ENCODE measurements around the gene TNNT3.

Gene TNNT3

DNA sequence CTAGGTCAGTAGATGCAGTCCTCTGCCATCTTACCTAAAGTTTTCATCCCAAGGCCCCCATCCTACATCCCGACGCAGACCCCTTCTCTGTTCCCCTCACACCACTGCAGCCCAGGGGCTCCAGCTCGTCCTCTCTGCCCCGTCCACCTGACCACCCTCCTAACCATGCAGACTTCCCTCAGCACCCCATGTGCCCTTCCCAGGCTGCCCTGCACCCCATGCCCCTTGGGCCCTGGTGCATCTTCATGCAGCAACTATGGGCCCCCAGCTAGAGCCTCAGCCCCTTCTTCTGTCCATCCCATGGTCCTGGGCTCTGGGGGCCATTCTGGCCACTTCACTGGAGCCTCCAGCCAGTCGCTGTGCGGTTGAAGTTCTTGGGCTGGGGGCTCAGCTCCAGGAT lies 30.7 kb upstream of the TNNT3 start:
- Histone ChIP-seq H3K9ac (ENCODE audit: low read depth, low read length) (no peak overlapping the region), H3K4me1 (ENCODE audit: insufficient read depth, low read length) (no peaks in the 10 kb centered on the region), H3K9me3 (ENCODE audit: control insufficient read depth, insufficient read depth, low read length) (no peaks in the 10 kb centered on the region), H3K36me3 (ENCODE audit: insufficient read depth, low read length) (no peaks in the 10 kb centered on the region)

DNA sequence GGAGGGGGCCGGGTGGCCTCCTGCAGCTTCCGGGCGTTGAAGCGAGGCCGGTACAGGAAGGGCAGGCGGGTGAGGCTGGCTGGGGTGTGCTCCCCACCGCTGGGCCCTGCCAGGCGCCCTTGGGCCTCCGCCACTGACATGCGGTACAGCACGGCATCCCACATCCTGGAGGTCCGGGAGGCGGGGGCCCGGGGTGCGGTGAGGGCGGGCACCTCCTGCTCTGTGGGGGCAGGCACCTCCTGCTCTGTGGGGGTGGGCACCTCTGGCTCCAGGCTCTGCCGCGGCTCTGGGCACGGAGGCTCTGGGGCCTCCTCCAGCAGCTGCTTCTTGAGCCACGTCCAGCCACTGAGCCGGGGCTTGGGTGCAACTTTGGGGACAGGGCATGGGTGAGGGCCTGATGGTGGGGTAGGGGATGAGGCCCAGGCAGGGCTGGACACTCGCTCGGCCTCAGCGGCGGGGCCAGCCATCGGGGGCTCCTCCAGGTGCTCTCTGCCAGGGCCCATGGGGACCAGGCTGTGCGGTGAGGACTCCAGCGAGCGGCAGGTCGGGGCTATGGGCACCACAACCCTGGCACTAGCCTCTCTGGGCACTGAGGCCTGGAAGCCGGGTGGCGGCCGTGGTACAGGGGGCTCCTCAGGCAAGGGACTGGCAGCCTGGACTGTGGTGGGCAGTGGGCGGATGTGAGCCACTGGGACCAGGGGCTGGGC lies 30.1 kb upstream of the TNNT3 start:
- H3K36me3 ChIP-seq (ENCODE audit: insufficient read depth, low read length) = no peaks in the 10 kb centered on the region
- H3K9me3 ChIP-seq (ENCODE audit: control insufficient read depth, insufficient read depth, low read length) = no peaks in the 10 kb centered on the region
- no peaks in the 10 kb centered on the region for H3K4me1 ChIP-seq (ENCODE audit: insufficient read depth, low read length)
- H3K9ac ChIP-seq (ENCODE audit: low read depth, low read length) = no peak overlapping the region

DNA sequence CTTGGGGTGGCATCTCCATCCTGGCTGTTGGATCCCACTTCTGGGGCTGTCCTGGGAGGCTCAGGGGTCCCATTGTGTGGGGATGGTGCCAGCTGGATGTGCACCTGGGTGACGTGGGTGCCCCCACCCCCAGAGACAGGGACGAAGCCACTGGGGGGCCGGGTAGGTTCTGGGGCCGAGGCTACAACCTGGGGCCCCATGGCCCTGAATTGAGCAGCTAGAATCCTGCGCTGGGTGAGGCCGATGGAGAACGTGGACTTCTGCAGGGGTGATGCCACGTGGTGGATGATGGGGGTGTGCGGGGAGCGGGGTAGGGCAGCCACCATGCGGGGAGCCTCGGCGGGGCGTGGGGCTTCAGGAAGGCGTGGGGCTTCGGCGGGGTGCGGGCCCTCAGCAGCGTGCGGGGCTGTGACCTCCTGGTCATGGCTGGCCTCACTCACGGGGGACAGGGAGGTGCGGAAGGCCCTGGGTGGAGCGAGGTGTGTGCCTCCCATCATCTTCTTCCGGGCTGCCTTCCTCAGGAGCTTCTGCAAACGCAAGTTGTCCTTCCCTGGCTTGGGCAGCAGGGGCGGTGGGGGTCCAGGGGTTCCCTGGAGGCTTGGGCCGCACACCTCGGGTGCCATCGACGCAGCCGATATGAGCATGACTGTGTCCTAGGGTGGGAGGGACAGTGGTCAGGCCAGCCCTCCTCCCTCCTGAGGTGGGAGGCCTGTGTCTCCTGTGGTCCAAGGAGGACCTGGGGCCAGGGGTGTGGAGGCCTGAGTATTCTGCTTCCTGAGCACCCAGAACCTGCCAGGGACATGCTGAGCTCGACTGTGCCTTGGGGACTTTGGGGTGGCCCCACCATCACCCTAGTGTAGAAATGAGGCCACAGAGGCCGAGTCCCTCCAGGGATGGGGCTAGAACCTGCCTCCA lies 29.3 kb upstream of the TNNT3 start:
- no peak overlapping the region for H3K9ac ChIP-seq (ENCODE audit: low read depth, low read length)
- no peaks in the 10 kb centered on the region for H3K4me1 ChIP-seq (ENCODE audit: insufficient read depth, low read length)
- H3K9me3 ChIP-seq (ENCODE audit: control insufficient read depth, insufficient read depth, low read length) = no peaks in the 10 kb centered on the region
- no peaks in the 10 kb centered on the region for H3K36me3 ChIP-seq (ENCODE audit: insufficient read depth, low read length)

DNA sequence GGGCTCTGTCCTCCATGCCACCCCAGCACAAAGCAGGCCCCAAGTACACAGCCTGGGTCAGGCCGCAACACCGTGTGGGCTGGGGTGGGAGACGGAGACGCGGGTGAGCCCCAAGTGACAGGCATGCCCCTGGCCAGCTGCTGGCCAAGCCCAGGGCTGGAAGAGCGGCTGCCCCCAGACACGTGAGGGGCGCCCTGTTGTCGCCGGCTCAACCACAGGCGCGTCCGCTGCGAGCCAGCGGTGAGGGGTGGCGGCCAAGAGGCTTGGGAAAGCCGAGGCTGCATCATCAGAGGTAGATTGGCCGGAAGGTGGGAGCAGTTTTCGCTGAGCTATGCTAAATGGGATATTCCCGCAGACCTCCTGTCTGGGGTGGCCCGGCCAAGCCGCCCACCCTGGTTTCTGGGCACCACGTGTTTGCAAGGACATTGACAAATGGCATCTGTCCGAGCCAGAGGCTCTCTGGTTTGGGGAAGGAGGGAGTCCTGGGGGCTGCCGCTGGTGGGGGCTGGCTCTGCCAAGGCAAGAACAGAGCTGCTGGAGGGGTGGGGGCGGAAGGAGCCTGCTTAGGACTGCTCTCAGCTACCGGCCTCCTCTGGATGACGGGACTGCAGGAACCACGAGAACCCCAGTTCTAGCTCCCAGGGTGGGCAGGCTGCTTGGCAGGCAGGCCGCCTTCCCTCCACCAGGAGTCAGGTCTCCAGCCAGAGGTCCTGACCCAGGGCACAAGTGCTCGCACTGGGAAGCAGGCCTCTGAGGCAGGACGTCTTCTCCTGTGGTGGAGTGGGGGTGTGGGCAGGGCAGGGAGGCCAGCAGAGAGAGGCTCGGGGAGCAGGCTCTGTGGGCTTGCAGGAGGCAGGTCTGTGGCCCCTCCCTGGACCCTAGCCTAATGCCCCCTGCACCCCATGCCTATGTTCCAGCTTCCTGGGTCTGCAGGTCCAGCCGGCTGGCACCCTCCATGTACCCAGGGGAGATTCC lies 28.4 kb upstream of the TNNT3 start:
- H3K9me3 ChIP-seq (ENCODE audit: control insufficient read depth, insufficient read depth, low read length) = no peaks in the 10 kb centered on the region
- no peak overlapping the region for H3K9ac ChIP-seq (ENCODE audit: low read depth, low read length)
- no peaks in the 10 kb centered on the region for H3K36me3 ChIP-seq (ENCODE audit: insufficient read depth, low read length)
- no peaks in the 10 kb centered on the region for H3K4me1 ChIP-seq (ENCODE audit: insufficient read depth, low read length)

DNA sequence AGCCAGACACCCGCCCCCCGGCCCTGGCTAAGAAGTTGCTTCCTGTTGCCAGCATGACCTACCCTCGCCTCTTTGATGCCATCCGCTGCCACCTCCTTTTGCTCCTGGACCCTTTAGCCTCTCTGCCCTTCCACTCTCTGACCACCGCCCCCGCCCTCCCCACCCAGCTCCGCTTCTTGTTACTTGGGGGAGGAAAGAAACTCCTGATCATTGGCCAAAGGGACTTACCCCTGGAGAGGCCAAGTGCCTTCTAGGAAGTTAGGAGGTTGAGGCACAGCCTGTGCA lies 27.7 kb upstream of the TNNT3 start, which contains the start of gene PRR33:
Gene PRR33, minus strand, starts transcription at position 65 of the 285 bp plus-strand sequence. CDS start 1,311 bp downstream, outside the sequence.
- Histone ChIP-seq H3K9ac (ENCODE audit: low read depth, low read length) (no peak within 1 kb of the TSS), H3K36me3 (ENCODE audit: insufficient read depth, low read length) (no peaks in the 10 kb centered on the region), H3K9me3 (ENCODE audit: control insufficient read depth, insufficient read depth, low read length) (no peaks in the 10 kb centered on the region), H3K4me1 (ENCODE audit: insufficient read depth, low read length) (no peaks in the 10 kb centered on the region)

DNA sequence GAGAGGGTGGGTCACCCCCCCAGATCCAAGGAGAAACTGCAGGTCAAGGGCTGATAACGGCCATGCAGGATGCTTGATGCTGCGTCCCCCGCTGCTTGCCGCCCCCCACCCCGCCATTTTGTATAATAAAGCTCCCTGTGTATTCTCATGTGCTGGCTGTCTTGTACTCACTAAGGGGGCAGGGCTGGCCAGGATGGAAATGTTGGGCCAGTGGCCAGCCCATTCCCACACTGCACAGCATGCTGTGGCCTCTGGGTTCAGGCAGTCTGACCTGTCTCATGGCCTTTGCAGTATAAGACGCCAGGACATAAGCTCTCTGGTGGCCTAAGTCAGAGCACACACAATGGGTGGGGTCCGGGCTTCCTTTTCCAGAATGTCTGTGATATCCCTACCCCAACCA lies 27.4 kb upstream of the TNNT3 start:
- H3K36me3 ChIP-seq (ENCODE audit: insufficient read depth, low read length) = no peaks in the 10 kb centered on the region
- no peaks in the 10 kb centered on the region for H3K4me1 ChIP-seq (ENCODE audit: insufficient read depth, low read length)
- no peak overlapping the region for H3K9ac ChIP-seq (ENCODE audit: low read depth, low read length)
- H3K9me3 ChIP-seq (ENCODE audit: control insufficient read depth, insufficient read depth, low read length) = no peaks in the 10 kb centered on the region

DNA sequence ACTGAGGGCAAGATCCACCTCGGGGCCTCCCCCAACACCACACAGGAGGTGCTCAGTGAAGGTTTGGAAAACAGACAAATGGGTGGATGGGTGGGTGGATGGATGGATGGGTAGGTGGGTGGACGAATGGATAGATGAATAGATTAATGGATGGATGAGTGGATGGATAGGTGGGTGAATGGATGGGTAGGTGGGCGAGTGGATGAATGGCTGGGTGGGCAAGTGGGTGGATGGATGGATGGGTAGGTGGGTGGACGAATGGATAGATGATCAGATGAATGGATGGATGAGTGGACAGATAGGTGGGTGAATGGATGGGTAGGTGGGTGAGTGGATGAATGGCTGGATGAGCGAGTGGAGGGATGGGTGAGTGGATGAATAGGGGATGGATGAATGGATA lies 26.9 kb upstream of the TNNT3 start:
- Histone ChIP-seq H3K9me3 (ENCODE audit: control insufficient read depth, insufficient read depth, low read length) (no peaks in the 10 kb centered on the region), H3K9ac (ENCODE audit: low read depth, low read length) (no peak overlapping the region), H3K4me1 (ENCODE audit: insufficient read depth, low read length) (no peaks in the 10 kb centered on the region), H3K36me3 (ENCODE audit: insufficient read depth, low read length) (no peaks in the 10 kb centered on the region)

DNA sequence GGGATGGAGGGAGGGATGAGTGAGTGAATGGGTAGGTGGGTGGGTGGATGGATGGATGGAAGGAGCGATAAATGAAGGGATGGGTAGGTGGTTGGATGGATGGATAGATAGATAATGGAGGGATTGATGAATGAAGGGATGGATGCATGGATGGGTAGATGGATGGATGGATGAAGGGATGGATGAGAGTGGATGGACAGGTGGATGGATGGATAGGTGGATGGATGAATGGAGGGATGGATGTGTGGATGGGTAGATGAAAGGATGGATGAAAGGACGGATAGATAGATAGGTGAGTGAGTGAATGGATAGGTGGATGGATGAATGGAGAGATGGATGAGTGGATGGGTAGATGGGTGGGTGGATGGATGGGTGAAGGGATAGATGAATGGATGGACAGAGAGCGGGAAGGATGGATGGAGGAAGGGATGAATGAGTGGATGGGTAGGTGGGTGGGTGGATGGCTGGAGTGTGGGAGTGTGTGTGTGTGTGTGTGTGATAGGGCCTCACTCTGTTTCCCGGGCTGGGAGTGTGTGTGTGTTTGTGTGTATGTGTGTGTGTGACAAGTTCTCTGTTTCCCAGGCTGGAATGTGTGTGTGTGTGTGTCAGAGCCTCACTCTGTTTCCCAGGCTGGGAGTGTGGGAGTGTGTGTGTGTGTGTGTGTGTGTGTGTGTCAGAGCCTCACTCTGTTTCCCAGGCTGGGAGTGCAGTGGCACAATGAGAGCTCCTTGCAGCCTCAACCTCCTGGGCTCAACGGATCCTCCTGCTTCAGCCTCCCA lies 25.7 kb upstream of the TNNT3 start:
- H3K36me3 ChIP-seq (ENCODE audit: insufficient read depth, low read length) = no peaks in the 10 kb centered on the region
- no peaks in the 10 kb centered on the region for H3K4me1 ChIP-seq (ENCODE audit: insufficient read depth, low read length)
- no peaks in the 10 kb centered on the region for H3K9me3 ChIP-seq (ENCODE audit: control insufficient read depth, insufficient read depth, low read length)
- H3K9ac ChIP-seq (ENCODE audit: low read depth, low read length) = no peak overlapping the region

DNA sequence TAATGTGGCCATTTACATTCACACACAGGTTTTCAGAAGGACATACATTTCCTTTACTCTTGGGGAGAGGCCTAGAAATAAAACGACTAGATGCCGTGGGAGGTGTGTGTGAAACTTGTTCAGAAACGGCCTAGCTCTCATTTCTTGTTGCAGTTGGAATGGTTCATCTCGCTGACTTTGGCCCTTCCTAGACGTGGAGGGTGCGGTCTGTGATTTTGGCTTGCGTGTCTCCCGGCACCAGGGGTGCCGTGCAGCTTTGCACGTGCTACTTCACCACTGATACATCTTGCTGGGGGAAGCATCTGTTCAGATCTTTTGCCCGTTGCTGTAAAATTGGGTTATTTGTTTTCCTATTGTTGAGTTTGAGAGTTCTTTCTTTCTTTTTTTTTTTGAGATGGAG lies 24.7 kb upstream of the TNNT3 start:
- H3K9me3 ChIP-seq (ENCODE audit: control insufficient read depth, insufficient read depth, low read length) = no peaks in the 10 kb centered on the region
- H3K4me1 ChIP-seq (ENCODE audit: insufficient read depth, low read length) = no peaks in the 10 kb centered on the region
- H3K36me3 ChIP-seq (ENCODE audit: insufficient read depth, low read length) = no peaks in the 10 kb centered on the region
- no peak overlapping the region for H3K9ac ChIP-seq (ENCODE audit: low read depth, low read length)

DNA sequence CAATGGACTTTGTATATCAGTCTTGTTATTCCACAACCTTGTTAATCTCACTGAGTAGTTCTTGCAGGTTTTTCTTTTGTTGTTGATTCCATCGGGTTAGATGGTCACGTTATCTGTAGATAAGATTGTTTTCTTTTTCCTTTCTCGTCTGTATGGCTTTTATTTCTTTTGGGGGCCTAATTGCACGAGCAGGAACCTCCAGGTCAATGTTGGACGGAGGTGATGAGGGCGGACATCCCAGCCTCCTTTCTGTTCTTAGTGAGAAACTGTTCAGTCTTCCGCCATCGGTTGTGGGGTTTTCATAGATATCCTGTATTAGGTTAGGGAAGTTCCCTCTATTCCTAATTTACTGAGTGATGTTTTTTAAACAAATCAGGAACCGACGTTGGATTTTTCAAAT lies 23.0 kb upstream of the TNNT3 start:
- Histone ChIP-seq H3K9me3 (ENCODE audit: control insufficient read depth, insufficient read depth, low read length) (no peaks in the 10 kb centered on the region), H3K9ac (ENCODE audit: low read depth, low read length) (no peak overlapping the region), H3K36me3 (ENCODE audit: insufficient read depth, low read length) (no peaks in the 10 kb centered on the region), H3K4me1 (ENCODE audit: insufficient read depth, low read length) (no peaks in the 10 kb centered on the region; the same call in 1 of the 2 replicates)

DNA sequence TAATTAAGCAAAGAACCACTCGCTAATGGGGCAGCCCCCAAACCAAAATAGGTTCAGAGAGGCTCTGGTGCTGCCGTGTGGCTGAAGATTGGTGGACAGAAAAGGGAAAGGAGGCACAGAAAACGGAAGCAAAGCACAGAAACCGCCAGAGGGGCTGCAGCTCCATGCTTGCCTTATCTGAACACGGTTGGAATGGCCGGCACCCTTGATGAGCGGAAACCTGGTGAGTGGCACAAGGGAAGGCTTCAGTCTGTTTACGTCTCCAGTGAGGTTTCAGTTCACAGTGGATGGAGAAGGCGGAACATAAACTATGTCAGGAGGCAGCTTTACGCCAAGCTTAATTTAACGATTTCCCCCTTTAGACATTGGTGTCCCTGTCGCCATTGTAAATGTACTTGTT lies 22.6 kb upstream of the TNNT3 start:
- Histone ChIP-seq H3K36me3 (ENCODE audit: insufficient read depth, low read length) (no peaks in the 10 kb centered on the region), H3K4me1 (ENCODE audit: insufficient read depth, low read length) (no peaks in the 10 kb centered on the region; the same call in 1 of the 2 replicates), H3K9me3 (ENCODE audit: control insufficient read depth, insufficient read depth, low read length) (no peaks in the 10 kb centered on the region), H3K9ac (ENCODE audit: low read depth, low read length) (no peak overlapping the region)

DNA sequence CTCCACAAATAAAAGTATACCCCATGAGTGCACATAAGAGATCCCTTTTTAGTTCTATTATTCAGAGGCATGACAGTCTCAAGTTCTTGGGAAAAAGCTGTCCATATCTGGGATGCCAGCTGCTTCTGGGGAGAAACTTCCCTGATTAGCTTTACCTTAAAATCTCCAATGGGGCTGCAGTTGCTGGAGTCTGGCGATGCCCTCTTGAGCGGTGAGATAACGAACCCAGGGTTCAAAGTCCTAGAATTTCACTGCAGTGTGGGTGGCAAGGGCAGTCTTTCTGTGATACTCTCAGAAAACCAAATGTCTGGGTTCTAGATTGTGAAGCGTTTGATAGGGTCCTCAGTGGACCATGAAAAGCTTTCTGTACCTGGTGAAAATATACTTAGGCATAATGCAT lies 20.4 kb upstream of the TNNT3 start:
- no peak overlapping the region for H3K9ac ChIP-seq (ENCODE audit: low read depth, low read length)
- H3K4me1 ChIP-seq (ENCODE audit: insufficient read depth, low read length) = no peaks in the 10 kb centered on the region; the same call in 1 of the 2 replicates
- H3K36me3 ChIP-seq (ENCODE audit: insufficient read depth, low read length) = no peaks in the 10 kb centered on the region
- no peaks in the 10 kb centered on the region for H3K9me3 ChIP-seq (ENCODE audit: control insufficient read depth, insufficient read depth, low read length)

DNA sequence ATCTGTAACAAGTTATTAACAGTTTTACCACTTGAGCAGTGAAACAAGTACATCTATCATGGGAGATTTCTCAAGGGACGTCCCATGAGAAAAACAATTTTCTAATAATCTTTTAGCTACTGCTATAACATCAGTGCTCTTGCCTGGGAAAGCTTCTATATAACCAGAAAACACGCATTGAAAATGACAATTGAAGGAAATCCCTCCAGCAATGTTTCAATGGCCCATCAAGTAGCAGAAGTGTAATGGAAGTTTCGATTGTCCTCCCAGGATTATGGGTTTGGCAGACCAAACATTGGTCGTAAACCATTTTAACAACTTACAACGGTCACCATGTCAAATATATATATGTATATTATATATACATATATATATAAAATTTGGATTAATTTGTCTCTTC lies 19.8 kb upstream of the TNNT3 start:
- H3K9me3 ChIP-seq (ENCODE audit: control insufficient read depth, insufficient read depth, low read length) = no peaks in the 10 kb centered on the region
- no peaks in the 10 kb centered on the region; the same call in 1 of the 2 replicates for H3K4me1 ChIP-seq (ENCODE audit: insufficient read depth, low read length)
- H3K9ac ChIP-seq (ENCODE audit: low read depth, low read length) = no peak overlapping the region
- no peaks in the 10 kb centered on the region for H3K36me3 ChIP-seq (ENCODE audit: insufficient read depth, low read length)

DNA sequence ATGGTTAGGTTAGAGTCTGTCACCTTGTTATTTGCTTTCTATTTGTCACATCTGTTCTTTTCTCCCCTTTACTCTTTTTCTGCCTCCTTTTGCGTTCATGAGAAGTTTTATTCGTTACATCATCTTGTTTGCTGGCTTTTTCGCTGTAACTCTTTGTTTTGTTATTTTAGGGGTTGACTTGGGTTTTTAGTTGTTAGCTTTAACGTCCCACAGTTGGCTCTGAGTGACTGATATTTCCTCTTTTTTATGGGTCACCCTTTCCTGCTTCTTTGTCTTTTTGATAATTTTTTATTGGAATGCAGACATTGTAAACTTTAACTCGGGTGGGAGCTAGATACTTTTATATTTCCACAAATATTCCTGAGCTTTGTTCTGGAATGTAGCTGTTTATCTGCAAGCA lies 13.3 kb upstream of the TNNT3 start:
- H3K9ac ChIP-seq (ENCODE audit: low read depth, low read length) = no peak overlapping the region
- H3K36me3 ChIP-seq (ENCODE audit: insufficient read depth, low read length) = no peaks in the 10 kb centered on the region

More for the DNA sequence above, 13.3 kb upstream of the TNNT3 start:
- no peaks in the 10 kb centered on the region for H3K9me3 ChIP-seq (ENCODE audit: control insufficient read depth, insufficient read depth, low read length)
- H3K4me1 ChIP-seq (ENCODE audit: insufficient read depth, low read length) = peaks cover 28% of the 10 kb centered on the region
